Activated CD4-positive, alpha-beta T cell treated with anti-CD3 and anti-CD28 coated beads for 4 hours (primary cell): ENCODE measurements around the gene TTYH3.

ENCODE experiments used
- DNase-seq, 2 donors: peaks; one replicate each; pipeline ENCODE4 v3.0.0-alpha.2; 2020

Gene TTYH3

GRCh38 chr7:2649991-2650390 is 18.2 kb downstream of the TTYH3 start:
- no peak for DNase-seq

- DNase-seq, result no peak
Observed at GRCh38 chr7:2650451-2650850, 18.7 kb downstream of the TTYH3 start.

- DNase-seq, result no peak
Observed at GRCh38 chr7:2651336-2651735, 19.6 kb downstream of the TTYH3 start.

- no peak for DNase-seq
Observed at GRCh38 chr7:2651847-2652735, 20.3 kb downstream of the TTYH3 start.

- DNase-seq, result no peak
Observed at GRCh38 chr7:2652736-2653060, 20.9 kb downstream of the TTYH3 start.

- DNase-seq, result no peak
Observed at GRCh38 chr7:2654059-2654458, 22.3 kb downstream of the TTYH3 start.

GRCh38 chr7:2655870-2656614 is 24.3 kb downstream of the TTYH3 start:
- DNase-seq, result no peak

- no peak for DNase-seq
Observed at GRCh38 chr7:2657208-2657607, 25.4 kb downstream of the TTYH3 start.

GRCh38 chr7:2657920-2658671 is 26.3 kb downstream of the TTYH3 start:
- DNase-seq, result no peak

GRCh38 chr7:2658941-2659340 is 27.2 kb downstream of the TTYH3 start:
- no peak for DNase-seq

GRCh38 chr7:2659556-2660358 is 28.0 kb downstream of the TTYH3 start:
- DNase-seq, result no peak

- no peak for DNase-seq
Observed at GRCh38 chr7:2660359-2661095, 28.7 kb downstream of the TTYH3 start.

- DNase-seq, result no peak
Observed at GRCh38 chr7:2661096-2661449, 29.3 kb downstream of the TTYH3 start.

GRCh38 chr7:2661602-2662272 is 30.0 kb downstream of the TTYH3 start:
- no peak for DNase-seq

GRCh38 chr7:2662273-2663120 is 30.7 kb downstream of the TTYH3 start:
- DNase-seq, result no peak

GRCh38 chr7:2663121-2663886 is 31.5 kb downstream of the TTYH3 start:
- no peak for DNase-seq

GRCh38 chr7:2663960-2664359 is 32.2 kb downstream of the TTYH3 start:
- no peak for DNase-seq

- DNase-seq, result no peak
Observed at GRCh38 chr7:2665359-2665791, 33.6 kb downstream of the TTYH3 start.

- no peak for DNase-seq
Observed at GRCh38 chr7:2666155-2666554, 34.4 kb downstream of the TTYH3 start.
